Measurements from ENCODE around the gene NXPH4. TPM values are rescaled to one million over a fixed set of nuclear protein-coding genes. Genes with fewer than 3 reads are reported as not detected.

The NXPH4 gene
- total and polyA plus RNA-seq, 2 donors, result 0.28 to 0.79 TPM

GRCh38 chr12:57177354-57177753 lies 39.2 kb upstream of the NXPH4 start:
- no peak for DNase-seq (ENCODE audit: extremely low spot score)
- 94% methylated on average over 16 of the region's 16 CpGs for WGBS
- Histone ChIP-seq H3K36me3 (ENCODE audit: insufficient read depth) (peaks cover 4% of the 10 kb centered on the region), H3K4me1 (ENCODE audit: insufficient read depth) (no peaks in the 10 kb centered on the region), H3K4me3 (ENCODE audit: low read depth, low read length) (no peak overlapping the region), H3K27ac (ENCODE audit: low read depth) (no peak overlapping the region)

- 87% methylated on average over 14 of the region's 14 CpGs for WGBS
- no peak for DNase-seq (ENCODE audit: extremely low spot score)
- H3K36me3 ChIP-seq (ENCODE audit: insufficient read depth), result peaks cover 4% of the 10 kb centered on the region
- no peak overlapping the region for H3K4me3 ChIP-seq (ENCODE audit: low read depth, low read length)
- H3K4me1 ChIP-seq (ENCODE audit: insufficient read depth), result no peaks in the 10 kb centered on the region
- no peak overlapping the region for H3K27ac ChIP-seq (ENCODE audit: low read depth)
These were observed 38.4 kb upstream of the NXPH4 start for GRCh38 chr12:57178213-57178612.

GRCh38 chr12:57179331-57180086 lies 37.1 kb upstream of the NXPH4 start:
- H3K4me1 ChIP-seq (ENCODE audit: insufficient read depth), result no peaks in the 10 kb centered on the region
- H3K27ac ChIP-seq (ENCODE audit: low read depth), result no peak overlapping the region
- H3K4me3 ChIP-seq (ENCODE audit: low read depth, low read length), result no peak overlapping the region
- DNase-seq (ENCODE audit: extremely low spot score), result no peak
- peaks cover 7% of the 10 kb centered on the region for H3K36me3 ChIP-seq (ENCODE audit: insufficient read depth)
- 91% methylated on average over 27 of the region's 27 CpGs for WGBS

GRCh38 chr12:57180321-57180989 lies 36.1 kb upstream of the NXPH4 start:
- 92% methylated on average over 20 of the region's 20 CpGs for WGBS
- Histone ChIP-seq H3K4me3 (ENCODE audit: low read depth, low read length) (no peak overlapping the region), H3K36me3 (ENCODE audit: insufficient read depth) (peaks cover 7% of the 10 kb centered on the region), H3K27ac (ENCODE audit: low read depth) (no peak overlapping the region), H3K4me1 (ENCODE audit: insufficient read depth) (no peaks in the 10 kb centered on the region)
- no peak for DNase-seq (ENCODE audit: extremely low spot score)

GRCh38 chr12:57181072-57181471 lies 35.5 kb upstream of the NXPH4 start:
- no peak for DNase-seq (ENCODE audit: extremely low spot score)
- peaks cover 7% of the 10 kb centered on the region for H3K36me3 ChIP-seq (ENCODE audit: insufficient read depth)
- WGBS, result 60% methylated on average over 9 of the region's 9 CpGs
- H3K27ac ChIP-seq (ENCODE audit: low read depth), result no peak overlapping the region
- no peak overlapping the region for H3K4me3 ChIP-seq (ENCODE audit: low read depth, low read length)
- H3K4me1 ChIP-seq (ENCODE audit: insufficient read depth), result no peaks in the 10 kb centered on the region

- no peak for DNase-seq (ENCODE audit: extremely low spot score)
- Histone ChIP-seq H3K36me3 (ENCODE audit: insufficient read depth) (peaks cover 9% of the 10 kb centered on the region), H3K4me3 (ENCODE audit: low read depth, low read length) (no peak overlapping the region), H3K4me1 (ENCODE audit: insufficient read depth) (no peaks in the 10 kb centered on the region), H3K27ac (ENCODE audit: low read depth) (no peak overlapping the region)
- 63% methylated on average over 5 of the region's 5 CpGs for WGBS
These were observed 34.9 kb upstream of the NXPH4 start for GRCh38 chr12:57181561-57182155.

GRCh38 chr12:57182918-57183575 lies 33.5 kb upstream of the NXPH4 start:
- peaks cover 12% of the 10 kb centered on the region for H3K36me3 ChIP-seq (ENCODE audit: insufficient read depth)

GRCh38 chr12:57183939-57184725 lies 32.5 kb upstream of the NXPH4 start:
- Histone ChIP-seq H3K36me3 (ENCODE audit: insufficient read depth) (peaks cover 12% of the 10 kb centered on the region), H3K4me3 (ENCODE audit: low read depth, low read length) (no peak overlapping the region), H3K4me1 (ENCODE audit: insufficient read depth) (no peaks in the 10 kb centered on the region), H3K27ac (ENCODE audit: low read depth) (no peak overlapping the region)
- 92% methylated on average over 22 of the region's 22 CpGs for WGBS
- no peak for DNase-seq (ENCODE audit: extremely low spot score)

More at GRCh38 chr12:57182918-57183575, 33.5 kb upstream of the NXPH4 start:
- DNase-seq (ENCODE audit: extremely low spot score), result peak; percentile 48
- Histone ChIP-seq H3K4me1 (ENCODE audit: insufficient read depth) (no peaks in the 10 kb centered on the region), H3K27ac (ENCODE audit: low read depth) (no peak overlapping the region), H3K4me3 (ENCODE audit: low read depth, low read length) (no peak overlapping the region)
- 65% methylated on average over 13 of the region's 13 CpGs for WGBS

GRCh38 chr12:57185403-57185802 lies 31.2 kb upstream of the NXPH4 start:
- WGBS, result 92% methylated on average over 25 of the region's 25 CpGs
- Histone ChIP-seq H3K36me3 (ENCODE audit: insufficient read depth) (peaks cover 9% of the 10 kb centered on the region), H3K27ac (ENCODE audit: low read depth) (no peak overlapping the region), H3K4me3 (ENCODE audit: low read depth, low read length) (no peak overlapping the region), H3K4me1 (ENCODE audit: insufficient read depth) (no peaks in the 10 kb centered on the region)
- no peak for DNase-seq (ENCODE audit: extremely low spot score)

- no peak for DNase-seq (ENCODE audit: extremely low spot score)
- peaks cover 7% of the 10 kb centered on the region for H3K36me3 ChIP-seq (ENCODE audit: insufficient read depth)
- no peaks in the 10 kb centered on the region for H3K4me1 ChIP-seq (ENCODE audit: insufficient read depth)
- no peak overlapping the region for H3K4me3 ChIP-seq (ENCODE audit: low read depth, low read length)
- H3K27ac ChIP-seq (ENCODE audit: low read depth), result no peak overlapping the region
- WGBS, result 85% methylated on average over 12 of the region's 12 CpGs
These were observed 30.6 kb upstream of the NXPH4 start for GRCh38 chr12:57185906-57186508.

GRCh38 chr12:57187222-57188089 lies 29.1 kb upstream of the NXPH4 start:
- 66% methylated on average over 21 of the region's 21 CpGs for WGBS
- H3K27ac ChIP-seq (ENCODE audit: low read depth), result no peak overlapping the region
- no peaks in the 10 kb centered on the region for H3K4me1 ChIP-seq (ENCODE audit: insufficient read depth)
- no peak overlapping the region for H3K4me3 ChIP-seq (ENCODE audit: low read depth, low read length)
- H3K36me3 ChIP-seq (ENCODE audit: insufficient read depth), result peaks cover 7% of the 10 kb centered on the region
- DNase-seq (ENCODE audit: extremely low spot score), result no peak

GRCh38 chr12:57188090-57188425 lies 28.5 kb upstream of the NXPH4 start:
- DNase-seq (ENCODE audit: extremely low spot score), result no peak
- peaks cover 7% of the 10 kb centered on the region for H3K36me3 ChIP-seq (ENCODE audit: insufficient read depth)
- no peak overlapping the region for H3K4me3 ChIP-seq (ENCODE audit: low read depth, low read length)
- H3K27ac ChIP-seq (ENCODE audit: low read depth), result no peak overlapping the region
- no peaks in the 10 kb centered on the region for H3K4me1 ChIP-seq (ENCODE audit: insufficient read depth)
- WGBS, result 78% methylated on average over 8 of the region's 8 CpGs

Data from urinary bladder (tissue), 4 donors.